Stimulated activated CD8-positive, alpha-beta memory T cell treated with anti-CD3 and anti-CD28 coated beads, Interleukin-7, amount 100 ng/mL, for 1 hour (primary cell): ENCODE measurements around the gene PPP1R12A.

Experiments
- DNase-seq, 2 donors: peaks; one replicate each; pipeline ENCODE4 v3.0.0-alpha.2; 2020; ENCODE audit warnings: low read depth in 2 of 2

Gene PPP1R12A

DNA sequence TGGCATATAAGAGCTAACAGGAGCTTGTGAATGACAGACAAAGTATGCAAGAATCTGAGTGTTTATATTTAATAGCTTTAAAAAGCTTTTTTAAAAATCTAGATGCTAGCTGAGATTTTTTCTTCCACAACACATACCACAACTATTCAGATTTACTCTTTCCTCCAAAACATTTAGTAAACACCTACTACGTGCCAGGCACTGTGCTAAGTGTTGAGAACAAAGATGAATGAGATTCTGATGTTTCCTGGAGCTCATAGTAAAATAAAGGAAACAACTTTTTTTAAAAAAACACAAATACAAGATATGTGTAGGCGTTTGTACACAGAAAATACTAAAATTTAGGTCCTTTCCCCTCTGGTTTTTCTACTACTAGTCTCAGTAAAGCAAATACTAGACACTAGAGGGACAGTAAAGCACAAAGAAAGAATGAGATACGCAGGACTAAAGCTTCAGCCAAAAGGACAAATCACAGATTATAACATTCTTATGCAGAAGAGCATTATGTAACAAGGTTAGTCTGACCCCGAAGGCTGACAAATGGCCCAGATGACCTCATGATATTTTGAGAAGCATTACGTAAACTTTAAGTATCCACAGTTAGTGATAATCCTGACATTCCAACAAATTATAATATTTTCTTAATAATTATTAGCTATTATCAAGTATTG is 165.6 kb downstream of the PPP1R12A start:
- no peak for DNase-seq

DNA sequence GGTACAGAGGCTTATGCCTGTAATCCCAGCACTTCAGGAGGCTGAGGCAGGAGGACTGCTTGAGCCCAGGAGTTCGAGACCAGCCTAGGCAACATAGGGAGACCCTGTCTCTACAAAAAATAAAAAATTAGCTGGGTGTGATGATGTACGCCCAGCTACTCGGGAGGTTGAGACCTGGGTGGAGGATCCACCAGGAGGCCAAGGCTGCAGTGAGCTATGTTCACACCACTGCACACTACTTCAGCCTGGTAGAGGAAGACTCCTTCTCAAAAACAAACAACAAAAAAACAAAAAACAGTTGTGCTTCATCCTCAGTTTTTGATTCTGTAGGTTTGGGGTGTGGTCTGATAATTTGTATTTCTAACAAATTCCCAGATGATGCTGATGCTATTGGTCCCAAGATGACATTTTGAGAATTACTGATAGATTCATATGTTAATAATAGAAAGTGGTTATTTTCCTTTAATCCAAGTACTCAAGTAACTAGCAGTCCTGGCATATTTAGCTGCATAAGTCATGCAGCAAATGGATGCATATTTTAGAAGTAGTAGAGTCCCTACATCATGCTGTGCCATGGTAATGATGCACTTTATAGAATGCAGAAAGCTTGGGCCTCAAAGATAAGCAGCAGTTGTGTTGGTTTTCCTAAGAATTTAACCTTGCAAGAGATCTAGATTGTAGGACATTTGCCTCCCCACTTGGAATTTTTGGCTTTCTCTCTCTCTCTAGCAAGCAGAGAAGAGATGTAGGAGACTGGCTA is 168.0 kb downstream of the PPP1R12A start:
- no peak for DNase-seq

DNA sequence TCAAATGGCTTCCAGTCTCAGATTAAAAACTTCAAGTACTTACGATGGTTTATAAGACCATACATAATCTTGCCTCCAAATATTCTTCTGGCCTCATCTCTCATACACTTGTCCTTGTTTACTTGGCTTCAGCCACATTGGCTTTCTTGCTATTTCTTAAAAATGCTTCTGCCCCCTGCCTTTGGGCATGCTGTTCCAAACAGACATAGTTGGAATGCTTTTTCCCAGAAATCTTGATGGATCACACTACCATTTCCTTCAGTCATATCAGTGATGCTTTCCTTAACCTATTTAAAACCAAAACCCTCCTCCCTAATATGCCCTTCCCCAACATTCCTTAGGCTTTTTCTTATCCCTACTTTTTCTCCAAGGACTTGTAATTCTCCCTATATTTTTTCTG is 169.7 kb downstream of the PPP1R12A start:
- DNase-seq: no peak

DNA sequence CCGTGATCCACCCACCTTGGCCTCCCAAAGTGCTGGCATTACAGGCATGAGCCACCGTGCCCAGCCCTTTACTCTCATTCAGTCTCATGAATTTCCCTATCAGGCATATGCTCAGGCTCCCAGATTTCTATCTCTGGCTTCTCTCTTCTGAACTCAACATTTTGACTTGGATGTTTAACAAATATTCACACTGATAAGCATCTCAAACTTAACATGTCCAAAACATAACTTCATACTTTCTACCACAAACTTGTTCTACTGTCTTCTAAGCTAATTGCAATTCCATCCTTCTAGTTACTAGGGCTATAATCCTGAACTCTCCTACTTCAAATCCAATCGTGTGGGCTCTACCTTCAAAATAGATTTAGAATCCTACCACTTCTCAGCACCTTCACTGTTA is 170.3 kb downstream of the PPP1R12A start:
- no peak for DNase-seq

DNA sequence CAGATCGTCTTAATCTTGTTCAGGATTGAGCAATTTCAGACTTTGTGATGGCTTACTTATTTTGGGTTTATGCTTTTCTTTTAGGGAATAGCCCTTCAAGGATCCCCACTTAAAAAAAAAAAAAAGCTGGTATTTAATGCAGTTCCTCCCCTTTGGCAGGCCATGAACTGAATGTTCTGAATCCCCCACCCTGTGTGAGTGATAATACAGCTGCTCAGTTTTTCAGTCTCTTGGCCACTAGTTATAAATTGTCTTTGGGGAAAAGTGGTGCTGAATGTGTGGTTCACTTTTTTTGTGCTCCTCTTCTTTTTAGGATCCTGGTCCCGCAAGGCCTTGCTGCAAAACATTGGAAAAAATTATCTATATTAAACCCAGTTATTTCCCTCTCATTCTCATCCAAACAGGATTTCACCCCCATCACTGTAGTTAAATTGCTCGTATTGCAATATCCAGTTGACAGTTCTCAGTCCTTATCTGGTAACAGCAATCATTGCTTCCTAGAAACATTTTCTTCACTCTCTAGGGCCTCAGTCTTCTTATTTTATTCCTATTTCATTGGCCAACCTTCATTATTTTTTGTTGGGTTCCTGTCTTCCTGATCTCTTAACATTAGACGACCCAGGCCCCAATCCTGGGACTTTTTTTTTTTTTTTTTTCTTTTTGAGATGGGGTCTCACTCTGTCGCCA is 171.0 kb downstream of the PPP1R12A start:
- no peak for DNase-seq

DNA sequence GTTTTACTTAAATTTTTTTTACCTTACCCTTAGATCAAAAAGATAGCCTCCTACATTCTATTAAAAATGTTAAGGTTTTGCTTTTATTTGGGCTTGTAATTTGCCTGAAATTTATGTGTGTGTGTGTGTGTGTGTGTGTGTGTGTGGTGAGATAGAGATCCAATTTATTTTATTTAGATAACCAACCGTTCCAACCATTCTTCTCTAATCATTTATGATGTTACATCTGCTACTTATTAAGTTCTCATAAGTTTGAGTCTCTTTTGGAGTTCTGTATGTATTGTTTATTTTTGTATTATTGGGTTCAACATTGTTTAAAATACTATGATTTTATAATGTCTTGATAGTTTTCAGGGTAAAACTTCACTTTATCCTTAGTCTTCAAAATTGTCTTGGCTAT is 173.6 kb downstream of the PPP1R12A start:
- no peak for DNase-seq

DNA sequence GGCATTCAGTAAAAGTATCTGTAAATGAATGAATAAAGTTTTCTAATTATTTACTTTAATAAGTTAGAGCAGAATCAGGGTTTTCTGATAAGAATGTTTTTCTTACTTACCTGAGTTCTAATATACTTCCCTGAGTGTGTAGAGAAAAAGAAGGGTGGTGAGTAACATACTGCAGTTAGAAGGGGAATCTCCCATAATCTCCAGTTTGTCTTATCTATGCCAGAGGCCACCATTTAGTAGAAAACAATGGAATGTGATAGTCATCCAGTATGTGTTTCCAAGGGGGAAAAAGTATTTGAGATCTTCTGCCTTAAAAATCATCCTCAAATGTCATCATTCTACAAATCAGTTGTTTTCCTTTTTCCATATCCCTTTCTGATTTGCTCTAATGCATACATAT is 187.6 kb downstream of the PPP1R12A start:
- no peak for DNase-seq

DNA sequence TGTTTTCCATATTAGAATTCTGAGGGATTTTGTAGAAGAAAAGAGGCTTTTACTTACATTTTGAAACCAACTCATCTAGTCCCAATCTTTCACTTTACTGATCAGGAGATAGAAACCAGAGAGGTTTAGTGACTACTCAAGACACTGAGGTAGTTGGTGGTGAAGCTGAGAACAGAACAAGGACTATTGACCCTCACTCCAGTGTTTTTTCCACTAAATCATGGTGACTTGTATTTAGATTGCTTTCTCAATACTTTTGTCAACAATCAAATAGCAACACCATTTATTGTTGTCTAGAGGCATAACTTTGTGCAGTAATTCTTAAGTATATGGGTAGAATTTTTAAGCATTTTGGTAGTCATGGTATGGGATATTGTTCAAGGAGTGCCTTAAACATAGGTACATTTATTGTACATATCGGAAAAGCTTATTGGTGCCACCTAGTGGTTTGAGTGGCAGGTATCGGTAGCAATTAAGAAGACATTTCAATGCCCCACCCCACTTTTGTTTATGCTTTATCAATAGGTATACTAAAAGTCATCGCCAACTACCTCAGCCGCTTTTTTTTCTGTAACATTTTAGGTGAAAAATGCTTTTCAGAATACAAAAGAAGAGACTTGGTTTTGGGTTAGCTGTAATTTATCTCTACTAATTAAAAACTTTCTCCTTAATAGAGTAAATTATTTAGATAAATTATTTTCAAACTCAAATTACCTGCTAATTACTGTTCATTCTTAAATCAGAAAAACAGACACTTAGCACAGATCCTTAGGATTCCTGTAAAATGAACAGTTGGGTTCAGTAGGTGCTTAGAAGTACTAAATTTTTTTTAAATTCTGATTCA is 196.8 kb downstream of the PPP1R12A start:
- DNase-seq: no peak

DNA sequence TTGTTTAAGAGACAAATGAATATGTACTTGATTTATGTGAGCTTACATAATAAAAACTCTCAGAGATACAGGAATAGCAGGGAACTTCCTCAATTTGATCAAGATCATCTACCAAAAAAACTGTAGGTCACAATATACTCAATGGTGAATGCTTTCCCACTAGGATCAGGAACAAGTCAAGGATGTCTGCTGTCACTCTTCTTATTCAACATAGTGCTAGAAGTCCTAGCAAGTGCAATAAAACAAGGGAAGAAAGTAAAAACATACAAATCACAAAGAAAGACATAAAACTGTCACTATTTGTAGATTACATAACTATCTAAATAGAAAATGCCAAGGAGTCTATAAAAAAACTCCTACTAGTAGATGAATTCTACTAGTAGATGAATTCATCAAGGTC is 202.3 kb downstream of the PPP1R12A start:
- no peak for DNase-seq

DNA sequence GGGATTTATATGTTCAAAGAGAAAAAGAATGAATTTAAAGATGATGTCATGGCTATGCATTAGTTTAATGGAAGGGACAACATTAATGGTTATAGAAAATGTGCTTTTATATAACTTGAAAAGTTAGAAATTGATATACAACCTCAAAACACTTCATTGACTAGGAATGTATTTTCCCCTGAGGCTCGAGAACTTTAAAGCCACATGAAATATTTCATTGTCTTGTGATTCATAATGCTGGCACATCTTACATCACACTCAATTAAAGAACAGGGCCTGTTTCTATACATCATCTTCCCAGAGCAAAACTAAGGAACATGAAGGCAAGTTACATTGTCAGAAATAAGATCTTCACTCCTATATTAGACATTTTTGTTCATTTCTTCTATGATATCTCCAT is 208.9 kb downstream of the PPP1R12A start:
- no peak for DNase-seq
